GM23338 (cell line): Measurements from ENCODE around the gene INPP5A.

Experiments
- CREB1 ChIP-seq: fragments of 250-450 bp; sonication (Bioruptor Pico); IDR thresholded peaks from 2 replicates; pipeline ENCODE4 v1.5.0; 2020; ENCODE audit warnings: low read depth, mild to moderate bottlenecking, moderate library complexity
- CTCF ChIP-seq, 2 experiments: fragments of 200-600 bp in 1 of 2; sonication (generic) in 1 of 2; conservative IDR thresholded peaks; 2 replicates each; pipeline versions ENCODE4 v1.5.1 to v1.6.1; 2016 to 2017; ENCODE audit warnings: antibody characterized with exemption in 2 of 2, low read depth in 2 of 2, mild to moderate bottlenecking in 2 of 2, moderate library complexity in 1 of 2
- EZH2 ChIP-seq: fragments of 200-600 bp; sonication (generic); IDR thresholded peaks from one replicate; pipeline ENCODE4 v1.8.0; 2017; ENCODE audit warnings: antibody characterized with exemption, mild to moderate bottlenecking, low read depth; ENCODE audit not compliant: unreplicated experiment
- EZH2phosphoT487 ChIP-seq: fragments of 200-600 bp; sonication (generic); IDR thresholded peaks from one replicate; pipeline ENCODE4 v1.8.1; 2018; ENCODE audit warnings: antibody characterized with exemption; ENCODE audit not compliant: unreplicated experiment
- JUNB ChIP-seq: IDR thresholded peaks from one replicate; pipeline ENCODE4 v1.6.1; 2016; ENCODE audit warnings: antibody characterized with exemption; ENCODE audit not compliant: unreplicated experiment
- NANOG ChIP-seq: IDR thresholded peaks from 2 replicates; pipeline ENCODE4 v1.6.1; 2016; ENCODE audit warnings: antibody characterized with exemption, borderline replicate concordance
- POLR2AphosphoS5 ChIP-seq: IDR thresholded peaks from 2 replicates; pipeline ENCODE4 v1.6.1; 2016; ENCODE audit warnings: antibody characterized with exemption, low read depth
- REST ChIP-seq: IDR thresholded peaks from one replicate; pipeline ENCODE4 v1.6.1; 2018; ENCODE audit warnings: antibody characterized with exemption; ENCODE audit not compliant: unreplicated experiment
- STAT1 ChIP-seq: IDR thresholded peaks from one replicate; pipeline ENCODE4 v1.6.1; 2016; ENCODE audit warnings: antibody characterized with exemption; ENCODE audit not compliant: unreplicated experiment
- ZNF114 ChIP-seq: fragments of 250-450 bp; sonication (Bioruptor Pico); IDR thresholded peaks from 2 replicates; pipeline ENCODE4 v1.5.0; 2020; ENCODE audit warnings: mild to moderate bottlenecking, moderate library complexity
- ZNF331 ChIP-seq: fragments of 250-450 bp; sonication (Bioruptor Pico); IDR thresholded peaks from 2 replicates; pipeline ENCODE4 v1.5.0; 2020; ENCODE audit warnings: low read depth, mild to moderate bottlenecking, moderate library complexity

- no peak for TF ChIP-seq POLR2AphosphoS5
- no peak for TF ChIP-seq ZNF114
- TF ChIP-seq REST: no peak
- no peak for TF ChIP-seq CTCF (conservative IDR thresholded peaks at IDR 0.05; ENCODE audit: low read depth in 2 of 2)
- no peak for TF ChIP-seq EZH2phosphoT487
- no peak for TF ChIP-seq CREB1 (CRISPR knock-in tag)
- no peak for TF ChIP-seq EZH2
- no peak for TF ChIP-seq JUNB
- TF ChIP-seq ZNF331: no peak
- no peak for TF ChIP-seq STAT1
- TF ChIP-seq NANOG: no peak
Measured at GRCh38 chr10:132647424-132647823, 109.8 kb downstream of the INPP5A start.
